ENCODE results near the gene ZBTB11. TPM values are rescaled to one million over a fixed set of nuclear protein-coding genes. Genes with fewer than 3 reads are reported as not detected.
"Not testable (repeated sequence)": the region's sequence is repeated elsewhere in the genome, so short reads cannot be mapped to it uniquely, and the experiment has no call there.

Gene ZBTB11
- total and polyA plus RNA-seq, 2 of the 13 experiments (the other 11 are each of a cell fraction or from before 2014, with no cell fraction given) = 5.9 to 18.1 TPM

DNA sequence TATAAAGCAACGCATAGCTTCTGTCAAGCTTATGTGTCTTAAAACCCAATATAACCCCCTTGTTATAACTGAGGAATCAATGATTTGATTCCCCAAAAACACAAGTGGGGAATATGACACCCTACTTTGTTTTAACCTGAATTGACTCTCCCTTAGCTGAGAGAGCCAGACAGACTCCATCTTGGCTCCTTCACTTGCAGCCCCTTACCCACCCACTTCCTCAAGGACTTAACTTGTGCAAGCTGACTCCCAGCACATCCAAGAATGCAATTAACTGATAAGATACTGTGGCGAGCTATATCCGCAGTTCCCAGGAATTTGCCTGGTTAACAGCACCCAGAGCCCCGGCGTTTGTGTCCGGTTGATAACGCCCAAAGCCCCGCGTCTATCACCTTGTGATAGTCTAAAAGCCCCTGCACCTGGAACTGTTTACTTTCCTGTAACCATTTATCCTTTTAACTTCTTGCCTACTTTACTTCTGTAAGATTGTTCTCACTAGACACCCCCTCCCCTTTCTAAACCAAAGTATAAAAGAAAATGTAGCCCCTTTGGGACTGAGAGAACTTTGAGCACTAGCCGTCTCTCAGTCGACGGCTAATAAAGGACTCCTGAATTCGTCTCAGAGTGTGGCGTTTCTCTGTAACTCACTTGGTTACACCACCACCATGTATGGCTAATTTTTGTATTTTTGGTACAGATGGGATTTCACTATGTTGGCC lies 35.4 kb downstream of the ZBTB11 start:
- in situ Hi-C loops (cut with HindIII; ENCODE audit: extremely low pct_ligation_motif_present, low pct_unique_long_range_greater_than_20kb) = loop anchor here (25.0 kb wide), 2 partner anchors 404 to 579 kb away; no protein-coding TSS in a partner anchor
- FAIRE-seq; H2AFZ ChIP-seq (ENCODE audit: low read length); ATAC-seq; H3K9ac ChIP-seq (ENCODE audit: insufficient read depth, low read depth, low read length); POLR2A ChIA-PET; H3K4me2 ChIP-seq (ENCODE audit: low read depth, low read length); H3K27me3 ChIP-seq (ENCODE audit: control insufficient read depth in 1 of 2, insufficient read depth in 2 of 2, low read length in 2 of 2); H3K4me1 ChIP-seq (ENCODE audit: insufficient read depth, low read length); BruUV-seq (replicated peaks); H3K9me3 ChIP-seq (ENCODE audit: low read length); intact Hi-C loops (cut with micrococcal nuclease; ENCODE audit: unreplicated experiment); H3K79me2 ChIP-seq (ENCODE audit: insufficient read depth, low read length); H3K4me3 ChIP-seq (replicated peaks in 1 of 3; ENCODE audit: insufficient read depth in 1 of 3, low read depth in 2 of 3, low read length in 3 of 3); H3K36me3 ChIP-seq (replicated peaks in 1 of 2; ENCODE audit: control insufficient read depth in 1 of 2, insufficient read depth in 2 of 2, low read length in 2 of 2); CTCF ChIA-PET (ENCODE audit: low intra/inter-chr PET ratio, low total read pairs); DNase-seq (ENCODE audit: low spot score); H3K27ac ChIP-seq (ENCODE audit: extremely low read length, insufficient read depth, low read length); H4K20me1 ChIP-seq (ENCODE audit: insufficient read depth, low read length): not testable (repeated sequence)
- WGBS (ENCODE audit: low lambda C conversion rate) = 83% methylated on average over 14 of the region's 14 CpGs

DNA sequence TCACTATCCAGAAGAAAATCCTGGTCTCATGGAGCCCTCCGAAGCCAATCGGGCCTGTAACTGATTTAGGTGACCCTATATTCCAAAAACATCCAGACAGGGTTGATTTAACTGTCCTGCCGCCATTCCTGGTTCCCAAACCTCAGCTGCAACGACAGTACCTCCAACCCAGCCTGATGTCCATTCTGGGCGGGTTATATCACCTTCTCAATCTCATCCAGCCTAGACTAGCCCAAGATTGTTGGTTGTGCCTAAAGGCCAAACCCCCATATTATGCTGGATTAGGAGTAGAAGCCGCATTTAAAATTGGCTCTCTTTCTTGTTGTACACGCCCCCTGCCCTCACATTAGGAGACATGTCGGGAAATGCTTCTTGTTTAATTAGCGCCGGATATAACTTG lies 36.7 kb downstream of the ZBTB11 start:
- in situ Hi-C loops (cut with HindIII; ENCODE audit: extremely low pct_ligation_motif_present, low pct_unique_long_range_greater_than_20kb) = loop anchor here (25.0 kb wide), 2 partner anchors 403 to 578 kb away; no protein-coding TSS in a partner anchor
- Histone ChIP-seq H4K20me1 (ENCODE audit: insufficient read depth, low read length) (no peaks in the 10 kb centered on the region), H3K79me2 (ENCODE audit: insufficient read depth, low read length) (no peaks in the 10 kb centered on the region), H3K4me2 (ENCODE audit: low read depth, low read length) (no peak overlapping the region), H3K4me1 (ENCODE audit: insufficient read depth, low read length) (peaks cover 18% of the 10 kb centered on the region; the same call in 1 of the 2 replicates), H3K4me3 (replicated peaks in 1 of 3; ENCODE audit: insufficient read depth in 1 of 3, low read depth in 2 of 3, low read length in 3 of 3) (no peak overlapping the region), H3K9me3 (ENCODE audit: low read length) (no peaks in the 10 kb centered on the region), H3K9ac (ENCODE audit: insufficient read depth, low read depth, low read length) (no peak overlapping the region), H2AFZ (ENCODE audit: low read length) (no peak overlapping the region), H3K27me3 (ENCODE audit: control insufficient read depth in 1 of 2, insufficient read depth in 2 of 2, low read length in 2 of 2) (peaks cover 0 to 6% of the 10 kb centered on the region in 2 experiments; a peak in 1 of 5 replicates), H3K36me3 (replicated peaks in 1 of 2; ENCODE audit: control insufficient read depth in 1 of 2, insufficient read depth in 2 of 2, low read length in 2 of 2) (no peaks in the 10 kb centered on the region), H3K27ac (ENCODE audit: extremely low read length, insufficient read depth, low read length) (no peak overlapping the region)
- no peak for FAIRE-seq
- no peak for DNase-seq (ENCODE audit: low spot score)
- 70% methylated on average over 10 of the region's 10 CpGs for WGBS (ENCODE audit: low lambda C conversion rate)
- no peak for ATAC-seq
- BruUV-seq (replicated peaks) = no TSS peak
- intact Hi-C loops (cut with micrococcal nuclease; ENCODE audit: unreplicated experiment) = no loop called here
- POLR2A ChIA-PET = no interaction called here
- CTCF ChIA-PET (ENCODE audit: low intra/inter-chr PET ratio, low total read pairs) = no interaction called here
- TF ChIP-seq ZNF530 (CRISPR knock-in tag; IDR thresholded peaks at IDR 0.05; ENCODE audit: low read depth) (no peak), NFE2 (CRISPR knock-in tag; IDR thresholded peaks at IDR 0.05) (no peak), SCMH1 (CRISPR knock-in tag; IDR thresholded peaks at IDR 0.05; ENCODE audit: borderline replicate concordance) (no peak), PAWR (CRISPR knock-in tag; IDR thresholded peaks at IDR 0.05; ENCODE audit: borderline replicate concordance) (no peak), ZNF609 (CRISPR knock-in tag; IDR thresholded peaks at IDR 0.05; ENCODE audit: borderline replicate concordance) (no peak), ZNF775 (CRISPR knock-in tag; IDR thresholded peaks at IDR 0.05; ENCODE audit: borderline replicate concordance) (no peak), NR2C2 (CRISPR knock-in tag; IDR thresholded peaks at IDR 0.05; ENCODE audit: borderline replicate concordance) (no peak)
- TF ChIP-seq, protein P1, sequence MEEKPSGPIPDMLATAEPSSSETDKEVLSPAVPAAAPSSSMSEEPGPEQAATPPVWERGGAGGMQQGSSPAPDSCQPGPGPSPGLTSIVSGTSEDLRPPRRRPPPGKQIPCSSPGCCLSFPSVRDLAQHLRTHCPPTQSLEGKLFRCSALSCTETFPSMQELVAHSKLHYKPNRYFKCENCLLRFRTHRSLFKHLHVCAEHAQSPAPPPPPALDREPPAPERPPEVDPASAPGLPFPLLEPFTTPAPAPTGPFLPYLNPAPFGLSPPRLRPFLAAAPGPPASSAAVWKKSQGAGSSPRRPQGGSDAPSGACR (CRISPR knock-in tag; IDR thresholded peaks at IDR 0.05) = no peak
- TF ChIP-seq, protein P2, sequence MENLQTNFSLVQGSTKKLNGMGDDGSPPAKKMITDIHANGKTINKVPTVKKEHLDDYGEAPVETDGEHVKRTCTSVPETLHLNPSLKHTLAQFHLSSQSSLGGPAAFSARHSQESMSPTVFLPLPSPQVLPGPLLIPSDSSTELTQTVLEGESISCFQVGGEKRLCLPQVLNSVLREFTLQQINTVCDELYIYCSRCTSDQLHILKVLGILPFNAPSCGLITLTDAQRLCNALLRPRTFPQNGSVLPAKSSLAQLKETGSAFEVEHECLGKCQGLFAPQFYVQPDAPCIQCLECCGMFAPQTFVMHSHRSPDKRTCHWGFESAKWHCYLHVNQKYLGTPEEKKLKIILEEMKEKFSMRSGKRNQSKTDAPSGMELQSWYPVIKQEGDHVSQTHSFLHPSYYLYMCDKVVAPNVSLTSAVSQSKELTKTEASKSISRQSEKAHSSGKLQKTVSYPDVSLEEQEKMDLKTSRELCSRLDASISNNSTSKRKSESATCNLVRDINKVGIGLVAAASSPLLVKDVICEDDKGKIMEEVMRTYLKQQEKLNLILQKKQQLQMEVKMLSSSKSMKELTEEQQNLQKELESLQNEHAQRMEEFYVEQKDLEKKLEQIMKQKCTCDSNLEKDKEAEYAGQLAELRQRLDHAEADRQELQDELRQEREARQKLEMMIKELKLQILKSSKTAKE (CRISPR knock-in tag; IDR thresholded peaks at IDR 0.05; ENCODE audit: borderline replicate concordance) = no peak

All from HepG2 (cell line).